B cell (primary cell): ENCODE data around the gene HOXB8. TPM values are rescaled to one million over a fixed set of nuclear protein-coding genes. Genes with fewer than 3 reads are reported as not detected.
A peak's percentile ranks its signal among the peaks of the same experiment; 100 is the strongest.

ENCODE experiments used
- ATAC-seq: fragments of 200-7000 bp; cut with Tn5 transposase; one replicate; pipeline ENCODE4 v1.10.0; 2021; ENCODE audit warnings: low read depth, mild to moderate bottlenecking, moderate number of reproducible peaks, moderate library complexity
- CTCF ChIA-PET: fragments of 350-600 bp; sonication (Branson Sonifier 250); formaldehyde crosslinking; loops from one replicate; lab custom pipeline; 2021; ENCODE audit warnings: antibody characterized with exemption, inconsistent platforms; lab: Charles Lee
- POLR2A ChIA-PET: fragments of 350-600 bp; sonication (Branson Sonifier 250); formaldehyde crosslinking; loops from one replicate; lab custom pipeline; 2021; ENCODE audit warnings: antibody characterized with exemption; lab: Charles Lee
- DNase-seq: peaks from one replicate; pipeline ENCODE4 v3.0.0; 2013
- H2AFZ ChIP-seq: 2 replicates; pipeline ENCODE4 v1.6.1; 2012; ENCODE audit warnings: mild to moderate bottlenecking, low read depth, low read length; ENCODE audit not compliant: insufficient read depth, poor library complexity, severe bottlenecking
- H3K27ac ChIP-seq, 2 donors: 1 replicate in 1 of 2; 2 replicates in 1 of 2; pipeline ENCODE4 v1.5.1; 2012 to 2013; ENCODE audit warnings: low read length in 2 of 2, mild to moderate bottlenecking in 2 of 2, moderate library complexity in 1 of 2
- H3K27me3 ChIP-seq, 4 experiments: fragments of 200-600 bp in 1 of 4; sonication (generic) in 1 of 4; replicated peaks in 1 of 4; 1 replicate in 2 of 4; 2 replicates in 2 of 4; pipeline versions ENCODE4 v1.6.1 to v1.7.0; 2013 to 2016; ENCODE audit warnings: low read length in 3 of 4, mild to moderate bottlenecking in 2 of 4, mixed read lengths in 1 of 4, moderate library complexity in 1 of 4; ENCODE audit not compliant: insufficient read depth in 4 of 4, control insufficient read depth in 3 of 4; ENCODE audit errors: control extremely low read depth in 1 of 4
- H3K36me3 ChIP-seq, 2 experiments: replicated peaks in 1 of 2; 1 replicate in 1 of 2; 2 replicates in 1 of 2; pipeline versions ENCODE4 v1.6.1 to v1.7.1; 2013; ENCODE audit warnings: low read length in 1 of 2; ENCODE audit not compliant: insufficient read depth in 2 of 2, control insufficient read depth in 1 of 2; ENCODE audit errors: control extremely low read depth in 1 of 2, extremely low read depth in 1 of 2
- H3K4me1 ChIP-seq, 2 donors: fragments of 200-600 bp in 1 of 2; sonication (generic) in 1 of 2; 1 replicate in 1 of 2; 2 replicates in 1 of 2; pipeline versions ENCODE4 v1.5.1 to v1.6.1; 2013 to 2017; ENCODE audit warnings: low read length in 2 of 2; ENCODE audit not compliant: control insufficient read depth in 2 of 2, insufficient read depth in 2 of 2
- H3K4me2 ChIP-seq: replicated peaks from 2 replicates; pipeline ENCODE3; 2012; ENCODE audit warnings: mild to moderate bottlenecking, low read depth, low read length; ENCODE audit not compliant: poor library complexity, severe bottlenecking
- H3K4me3 ChIP-seq, 5 experiments: fragments of 200-600 bp in 1 of 5; sonication (generic) in 1 of 5; 1 replicate in 3 of 5; 2 replicates in 2 of 5; pipeline versions ENCODE4 v1.5.1 to v1.7.0; 2011 to 2016; ENCODE audit warnings: low read length in 4 of 5, mild to moderate bottlenecking in 4 of 5, low read depth in 2 of 5, control low read depth in 1 of 5, moderate library complexity in 1 of 5; ENCODE audit not compliant: insufficient read depth in 1 of 5; ENCODE audit errors: control extremely low read depth in 1 of 5, extremely low read depth in 1 of 5
- H3K79me2 ChIP-seq: fragments of 200-600 bp; sonication (generic); one replicate; pipeline ENCODE4 v1.6.0; 2016; ENCODE audit warnings: low read length; ENCODE audit not compliant: control insufficient read depth, insufficient read depth
- H3K9ac ChIP-seq: fragments of 200-600 bp; sonication (generic); 2 replicates; pipeline ENCODE4 v1.6.1; 2017; ENCODE audit warnings: mild to moderate bottlenecking, low read length, moderate library complexity
- H3K9me3 ChIP-seq, 3 donors: one replicate each; pipeline versions ENCODE4 v1.6.1 to v1.7.1; 2013; ENCODE audit warnings: low read length in 2 of 3; ENCODE audit not compliant: control insufficient read depth in 2 of 3, insufficient read depth in 1 of 3; ENCODE audit errors: control extremely low read depth in 1 of 3
- H4K20me1 ChIP-seq: 2 replicates; pipeline ENCODE4 v1.6.0; 2012; ENCODE audit warnings: mild to moderate bottlenecking, low read length; ENCODE audit not compliant: insufficient read depth, control insufficient read depth, poor library complexity, severe bottlenecking
- H3K27ac Mint-ChIP-seq: one replicate; pipeline ENCODE4 v1.8.0; 2021; ENCODE audit warnings: mixed read lengths
- H3K27me3 Mint-ChIP-seq: one replicate; pipeline ENCODE4 v1.8.0; 2021; ENCODE audit warnings: mixed read lengths
- H3K4me1 Mint-ChIP-seq: one replicate; pipeline ENCODE4 v1.8.0; 2021; ENCODE audit warnings: mixed read lengths
- H3K4me3 Mint-ChIP-seq: one replicate; pipeline ENCODE4 v1.8.0; 2021; ENCODE audit warnings: mixed read lengths
- H3K9me3 Mint-ChIP-seq: one replicate; pipeline ENCODE4 v1.8.0; 2022; ENCODE audit warnings: mixed read lengths; ENCODE audit not compliant: insufficient read depth
- EZH2 ChIP-seq: IDR thresholded peaks from 2 replicates; pipeline ENCODE4 v1.6.1; 2012; ENCODE audit warnings: borderline replicate concordance, low read depth, mild to moderate bottlenecking, moderate library complexity, low read length; ENCODE audit not compliant: insufficient read depth, poor library complexity, severe bottlenecking
- WGBS: methylation state at CpG from one replicate; pipeline ENCODE4 v1.1.5; 2013; ENCODE audit warnings: missing lambda C conversion rate; ENCODE audit not compliant: insufficient coverage; 5-methylcytosine and 5-hydroxymethylcytosine counted together
- intact Hi-C: fragments of 100-400 bp; cut with micrococcal nuclease; formaldehyde crosslinking; loops from one replicate; pipeline ENCODE4 v1.10.0; 2022
- polyA plus RNA-seq: library from polyadenylated mRNA; depleted of rRNA; stranded (reverse); fragments of >200 nt; gene quantifications from 2 replicates; pipeline ENCODE4 v1.2.3, GENCODE V29; 2012
- total RNA-seq, 2 donors: library from RNA; stranded (reverse); fragments of 120-200 nt in 1 of 2; gene quantifications; 1 replicate in 1 of 2; 2 replicates in 1 of 2; pipeline versions ENCODE4 v1.2.3 to v1.2.4, GENCODE V29; 2013 to 2022
- TF ChIP-seq, protein P1 (sequence below): fragments of 200-600 bp; IDR thresholded peaks from one replicate; pipeline ENCODE4 v1.8.0; 2022; ENCODE audit warnings: antibody characterized with exemption, mild to moderate bottlenecking

HOXB8 gene
- total and polyA plus RNA-seq, 2 donors (not counting 1 experiment from before 2014, with no cell fraction given) = not detected

DNA sequence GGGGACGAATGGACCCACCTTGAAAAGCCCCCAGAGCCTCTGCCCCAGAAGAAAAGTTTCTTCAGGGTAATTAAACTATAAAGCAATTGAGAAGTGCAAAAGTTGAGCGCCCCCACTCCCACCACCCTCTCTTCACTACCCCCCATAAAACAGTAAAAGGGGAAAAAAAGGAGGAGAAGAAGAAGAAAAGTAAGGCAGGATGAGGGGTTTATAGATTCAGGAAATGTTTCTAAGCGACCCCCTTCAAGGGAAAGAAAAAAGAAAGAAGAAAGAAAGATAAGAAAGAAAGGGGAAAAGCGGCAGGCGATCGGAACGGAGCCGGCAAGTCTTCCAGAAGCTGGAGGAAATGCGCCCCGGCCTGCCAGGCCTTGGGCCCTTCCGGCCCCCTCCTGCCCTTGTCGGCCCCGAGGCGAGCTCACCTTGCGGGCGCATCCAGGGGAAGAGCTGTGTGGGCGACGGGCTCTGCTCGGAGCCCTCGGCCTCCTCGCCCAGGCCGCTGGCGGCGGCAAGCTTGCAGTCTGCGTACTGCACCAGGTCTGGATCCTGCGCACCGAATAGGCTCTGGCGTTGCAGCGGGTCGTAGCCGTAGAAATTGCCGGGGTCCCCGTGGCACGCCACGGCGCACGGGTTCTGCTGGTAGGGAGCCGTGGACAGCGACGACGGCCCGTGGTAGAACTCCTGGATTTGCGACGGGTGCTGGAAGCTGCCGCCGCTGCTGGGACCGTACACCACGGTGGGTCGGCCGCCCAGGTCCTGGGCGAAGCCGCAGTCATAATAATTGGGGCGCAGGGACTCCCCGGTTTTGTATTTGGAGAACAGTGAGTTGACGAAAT is 1.0 kb downstream of the HOXB8 start:
- ChIA-PET CTCF (interaction anchor here (0.9 to 2.1 kb wide), 9 partner anchors 8 to 497 kb away, joined by 3 to 11 read pairs (median 4); no protein-coding TSS in a partner anchor), POLR2A (no interaction called here)
- intact Hi-C loops = loop anchor here (5.0 kb wide), 1 partner anchor 37 kb away; the partner anchor contains the start of gene HOXB4
- peaks cover 69 to 90% of the 10 kb centered on the region in 2 donors for H3K4me1 ChIP-seq
- Mint-ChIP-seq H3K4me3 (peak overlapping the region; percentile 89), H3K27me3 (peaks cover 72% of the 10 kb centered on the region), H3K27ac (peak overlapping the region; percentile 46), H3K4me1 (peaks cover 51% of the 10 kb centered on the region), H3K9me3 (no peaks in the 10 kb centered on the region)
- TF ChIP-seq, protein P1, sequence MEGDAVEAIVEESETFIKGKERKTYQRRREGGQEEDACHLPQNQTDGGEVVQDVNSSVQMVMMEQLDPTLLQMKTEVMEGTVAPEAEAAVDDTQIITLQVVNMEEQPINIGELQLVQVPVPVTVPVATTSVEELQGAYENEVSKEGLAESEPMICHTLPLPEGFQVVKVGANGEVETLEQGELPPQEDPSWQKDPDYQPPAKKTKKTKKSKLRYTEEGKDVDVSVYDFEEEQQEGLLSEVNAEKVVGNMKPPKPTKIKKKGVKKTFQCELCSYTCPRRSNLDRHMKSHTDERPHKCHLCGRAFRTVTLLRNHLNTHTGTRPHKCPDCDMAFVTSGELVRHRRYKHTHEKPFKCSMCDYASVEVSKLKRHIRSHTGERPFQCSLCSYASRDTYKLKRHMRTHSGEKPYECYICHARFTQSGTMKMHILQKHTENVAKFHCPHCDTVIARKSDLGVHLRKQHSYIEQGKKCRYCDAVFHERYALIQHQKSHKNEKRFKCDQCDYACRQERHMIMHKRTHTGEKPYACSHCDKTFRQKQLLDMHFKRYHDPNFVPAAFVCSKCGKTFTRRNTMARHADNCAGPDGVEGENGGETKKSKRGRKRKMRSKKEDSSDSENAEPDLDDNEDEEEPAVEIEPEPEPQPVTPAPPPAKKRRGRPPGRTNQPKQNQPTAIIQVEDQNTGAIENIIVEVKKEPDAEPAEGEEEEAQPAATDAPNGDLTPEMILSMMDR = no peak
- TF ChIP-seq EZH2 = peak; percentile 90
- peak overlapping the region in 2 of 5 experiments; percentile 8 to 12 for H3K4me3 ChIP-seq
- 4% methylated on average over 50 of the region's 55 CpGs for WGBS
- peak overlapping the region; percentile 22 for H3K9ac ChIP-seq
- no peaks in the 10 kb centered on the region for H3K79me2 ChIP-seq
- H3K9me3 ChIP-seq = peaks cover 0 to 41% (median 0%) of the 10 kb centered on the region in 3 donors
- ATAC-seq (no peak), DNase-seq (peak; percentile 74)
- no peaks in the 10 kb centered on the region for H3K36me3 ChIP-seq
- peak overlapping the region; percentile 9 for H2AFZ ChIP-seq
- H4K20me1 ChIP-seq = no peaks in the 10 kb centered on the region
- H3K27ac ChIP-seq = no peak overlapping the region
- peaks cover 0 to 95% (median 68%) of the 10 kb centered on the region in 4 experiments for H3K27me3 ChIP-seq
- H3K4me2 ChIP-seq = peak overlapping the region; percentile 100
